ENCODE data around the gene EFHC1. TPM values are rescaled to one million over a fixed set of nuclear protein-coding genes. Genes with fewer than 3 reads are reported as not detected.

EFHC1 gene
- total RNA-seq, 1 experiment from 2014 or later = 26.9 TPM

DNA sequence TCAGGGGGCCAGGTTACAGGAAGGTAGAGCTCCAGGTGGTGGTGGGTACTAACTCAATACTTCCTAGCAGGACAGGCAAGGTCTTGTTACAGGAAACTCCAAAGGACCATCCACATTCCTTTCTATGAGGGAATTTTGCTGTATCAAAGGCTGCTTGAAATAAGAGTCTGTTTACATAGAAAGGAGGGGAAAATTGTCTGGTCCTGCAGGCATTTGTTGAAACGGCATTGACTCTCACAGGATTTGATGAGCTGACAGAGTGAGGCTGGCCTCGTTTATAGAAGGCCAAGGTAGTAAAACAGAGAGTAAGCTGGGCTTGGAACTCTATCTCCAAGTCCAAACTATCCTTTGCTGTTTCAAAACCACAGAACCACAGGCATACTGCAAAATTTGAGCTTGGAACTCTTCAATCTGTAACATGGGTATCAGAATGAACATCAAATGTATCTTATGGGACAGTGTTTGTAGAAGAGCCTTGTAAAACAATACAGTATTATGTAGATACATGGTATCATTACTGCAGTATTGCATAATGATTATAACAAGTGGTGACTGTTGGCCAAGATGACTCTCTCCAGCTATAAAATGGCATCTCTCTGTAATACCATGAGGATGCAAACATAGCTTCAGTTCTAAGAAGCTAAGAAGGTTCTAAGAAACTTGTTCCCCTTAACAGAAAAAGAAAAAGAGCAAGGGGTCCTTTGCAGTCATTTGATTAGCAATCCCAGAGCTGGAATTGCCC, 95.2 kb downstream of the EFHC1 start:
- TF ChIP-seq, protein P1, sequence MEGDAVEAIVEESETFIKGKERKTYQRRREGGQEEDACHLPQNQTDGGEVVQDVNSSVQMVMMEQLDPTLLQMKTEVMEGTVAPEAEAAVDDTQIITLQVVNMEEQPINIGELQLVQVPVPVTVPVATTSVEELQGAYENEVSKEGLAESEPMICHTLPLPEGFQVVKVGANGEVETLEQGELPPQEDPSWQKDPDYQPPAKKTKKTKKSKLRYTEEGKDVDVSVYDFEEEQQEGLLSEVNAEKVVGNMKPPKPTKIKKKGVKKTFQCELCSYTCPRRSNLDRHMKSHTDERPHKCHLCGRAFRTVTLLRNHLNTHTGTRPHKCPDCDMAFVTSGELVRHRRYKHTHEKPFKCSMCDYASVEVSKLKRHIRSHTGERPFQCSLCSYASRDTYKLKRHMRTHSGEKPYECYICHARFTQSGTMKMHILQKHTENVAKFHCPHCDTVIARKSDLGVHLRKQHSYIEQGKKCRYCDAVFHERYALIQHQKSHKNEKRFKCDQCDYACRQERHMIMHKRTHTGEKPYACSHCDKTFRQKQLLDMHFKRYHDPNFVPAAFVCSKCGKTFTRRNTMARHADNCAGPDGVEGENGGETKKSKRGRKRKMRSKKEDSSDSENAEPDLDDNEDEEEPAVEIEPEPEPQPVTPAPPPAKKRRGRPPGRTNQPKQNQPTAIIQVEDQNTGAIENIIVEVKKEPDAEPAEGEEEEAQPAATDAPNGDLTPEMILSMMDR (IDR thresholded peaks at IDR 0.05; ENCODE audit: unreplicated experiment) = no peak
- no peak for DNase-seq (ENCODE audit: unreplicated experiment)
- no TSS peak for BruUV-seq (replicated peaks)
- peaks cover 76% of the 10 kb centered on the region for H3K4me1 Mint-ChIP-seq (ENCODE audit: insufficient read depth, unreplicated experiment)
- H3K27ac Mint-ChIP-seq (ENCODE audit: low read depth, unreplicated experiment) = peak overlapping the region; percentile 74
- POLR2A ChIA-PET = interaction anchor here (0.9 to 3.3 kb wide), 8 partner anchors 8 to 147 kb away, joined by 3 to 45 read pairs (median 5); partner anchors contain the start of gene TRAM2
- H3K4me3 Mint-ChIP-seq (ENCODE audit: unreplicated experiment) = no peak overlapping the region
- no peaks in the 10 kb centered on the region for H3K27me3 Mint-ChIP-seq (ENCODE audit: insufficient read depth, unreplicated experiment)
- H3K9me3 Mint-ChIP-seq (ENCODE audit: unreplicated experiment) = no peaks in the 10 kb centered on the region
- H3K36me3 Mint-ChIP-seq (ENCODE audit: insufficient read depth, unreplicated experiment) = peaks cover 26% of the 10 kb centered on the region
- CTCF ChIA-PET = interaction anchor here (0.6 to 1.6 kb wide), 9 partner anchors 9 to 137 kb away, joined by 3 to 5 read pairs (median 4); no protein-coding TSS in a partner anchor
- intact Hi-C loops (cut with micrococcal nuclease) = no loop called here

DNA sequence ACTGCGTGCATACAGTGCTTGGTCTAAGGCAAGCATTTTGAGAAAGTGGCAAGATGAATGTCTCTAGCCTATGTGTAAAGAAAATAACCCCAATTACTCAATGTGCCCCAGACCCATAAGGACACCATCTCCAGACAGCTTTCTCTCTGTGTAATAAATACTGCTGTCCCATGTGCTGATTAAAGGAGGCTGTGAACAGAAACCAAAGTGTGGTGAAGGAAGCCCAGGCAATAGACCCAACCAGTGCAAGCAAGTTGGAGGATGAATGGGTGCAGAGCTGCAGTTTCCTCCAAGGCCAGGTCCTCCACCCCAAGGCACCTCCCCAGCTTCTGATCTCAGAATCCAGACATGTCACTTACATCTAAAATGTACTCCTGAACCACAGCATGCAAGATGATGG, 96.1 kb downstream of the EFHC1 start:
- ChIA-PET POLR2A (interaction anchor here (0.9 to 3.3 kb wide), 4 partner anchors 12 to 95 kb away, joined by 3 to 45 read pairs (median 6); partner anchors contain the start of gene TRAM2), CTCF (interaction anchor here (1.0 to 1.2 kb wide), 3 partner anchors 10 to 93 kb away, joined by 3 to 4 read pairs (median 3); no protein-coding TSS in a partner anchor)
- TF ChIP-seq, protein P1 (IDR thresholded peaks at IDR 0.05; ENCODE audit: unreplicated experiment) = no peak
- intact Hi-C loops (cut with micrococcal nuclease) = no loop called here
- Mint-ChIP-seq H3K4me1 (ENCODE audit: insufficient read depth, unreplicated experiment) (peaks cover 76% of the 10 kb centered on the region), H3K4me3 (ENCODE audit: unreplicated experiment) (no peak overlapping the region), H3K27ac (ENCODE audit: low read depth, unreplicated experiment) (no peak overlapping the region), H3K36me3 (ENCODE audit: insufficient read depth, unreplicated experiment) (peaks cover 22% of the 10 kb centered on the region), H3K27me3 (ENCODE audit: insufficient read depth, unreplicated experiment) (no peaks in the 10 kb centered on the region), H3K9me3 (ENCODE audit: unreplicated experiment) (no peaks in the 10 kb centered on the region)
- DNase-seq (ENCODE audit: unreplicated experiment) = no peak
- no TSS peak for BruUV-seq (replicated peaks)

DNA sequence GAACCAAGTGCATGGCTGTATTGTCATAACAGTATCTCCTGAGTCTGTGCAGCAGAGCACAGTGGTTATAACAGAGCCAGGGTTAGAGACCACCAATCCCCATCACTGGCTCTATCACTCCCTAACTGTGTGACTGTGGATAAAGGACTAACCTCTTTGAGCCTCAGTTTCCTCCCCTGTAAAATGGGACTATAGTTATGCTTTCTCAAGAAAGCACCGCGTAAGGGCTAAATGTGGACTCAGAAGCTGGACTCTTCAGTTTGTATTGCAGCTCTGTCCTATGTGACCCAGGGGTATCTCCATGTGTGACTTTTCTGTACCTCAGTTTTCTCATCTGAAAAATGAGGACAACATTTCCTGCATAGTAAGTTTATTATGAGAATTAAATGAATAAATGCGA, 96.8 kb downstream of the EFHC1 start:
- intact Hi-C loops (cut with micrococcal nuclease) = no loop called here
- DNase-seq (ENCODE audit: unreplicated experiment) = no peak
- no TSS peak for BruUV-seq (replicated peaks)
- Mint-ChIP-seq H3K27ac (ENCODE audit: low read depth, unreplicated experiment) (no peak overlapping the region), H3K9me3 (ENCODE audit: unreplicated experiment) (no peaks in the 10 kb centered on the region), H3K27me3 (ENCODE audit: insufficient read depth, unreplicated experiment) (no peaks in the 10 kb centered on the region), H3K36me3 (ENCODE audit: insufficient read depth, unreplicated experiment) (peaks cover 21% of the 10 kb centered on the region), H3K4me1 (ENCODE audit: insufficient read depth, unreplicated experiment) (peaks cover 76% of the 10 kb centered on the region), H3K4me3 (ENCODE audit: unreplicated experiment) (no peak overlapping the region)
- ChIA-PET CTCF (no interaction called here), POLR2A (interaction anchor here (0.9 to 3.3 kb wide), 7 partner anchors 13 to 96 kb away, joined by 3 to 45 read pairs (median 6); no protein-coding TSS in a partner anchor)
- TF ChIP-seq, protein P1 (IDR thresholded peaks at IDR 0.05; ENCODE audit: unreplicated experiment) = no peak

DNA sequence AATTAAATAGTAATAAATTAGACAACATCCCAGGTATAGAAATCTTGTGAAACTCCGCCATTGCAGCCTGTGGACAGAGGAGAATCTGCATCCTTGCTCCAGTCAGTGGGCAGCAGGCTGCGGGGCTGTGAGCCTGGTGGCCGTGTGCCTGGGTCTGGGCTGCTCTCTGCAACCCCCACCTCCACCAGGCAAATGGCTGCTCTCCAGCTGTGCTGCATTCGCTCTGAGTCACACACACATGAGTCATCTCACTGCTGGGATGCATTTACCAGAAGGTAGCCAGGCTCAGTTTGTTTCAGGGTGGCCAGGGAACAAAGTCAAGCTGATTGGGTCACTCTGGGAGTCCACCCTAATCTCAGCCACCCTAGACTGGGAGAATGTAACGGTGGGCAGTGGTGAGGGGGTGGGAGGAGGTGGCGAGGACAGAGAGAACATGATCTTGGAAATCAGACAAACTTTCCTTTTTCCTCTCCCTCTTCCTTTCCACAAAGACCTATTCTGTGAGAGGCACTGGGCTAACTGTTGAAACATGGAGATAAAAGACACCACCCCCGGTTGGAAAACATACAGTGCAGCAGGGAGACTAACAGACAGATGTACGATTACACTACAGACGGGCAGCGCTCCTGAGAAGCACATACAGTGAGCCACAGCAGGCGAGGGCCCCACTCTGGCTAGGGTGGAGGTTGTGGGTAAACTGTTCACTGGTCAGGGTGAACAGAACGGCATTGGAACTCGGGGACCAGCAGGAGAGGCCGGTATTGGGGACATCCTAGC, 97.5 kb downstream of the EFHC1 start:
- no TSS peak for BruUV-seq (replicated peaks)
- ChIA-PET CTCF (no interaction called here), POLR2A (interaction anchor here (0.9 to 1.3 kb wide), 5 partner anchors 13 to 97 kb away, joined by 3 to 7 read pairs (median 4); no protein-coding TSS in a partner anchor)
- intact Hi-C loops (cut with micrococcal nuclease) = no loop called here
- peaks cover 24% of the 10 kb centered on the region for H3K36me3 Mint-ChIP-seq (ENCODE audit: insufficient read depth, unreplicated experiment)
- peak overlapping the region; percentile 36 for H3K4me3 Mint-ChIP-seq (ENCODE audit: unreplicated experiment)
- no peaks in the 10 kb centered on the region for H3K27me3 Mint-ChIP-seq (ENCODE audit: insufficient read depth, unreplicated experiment)
- peak overlapping the region; percentile 89 for H3K27ac Mint-ChIP-seq (ENCODE audit: low read depth, unreplicated experiment)
- TF ChIP-seq, protein P1 (IDR thresholded peaks at IDR 0.05; ENCODE audit: unreplicated experiment) = no peak
- no peaks in the 10 kb centered on the region for H3K9me3 Mint-ChIP-seq (ENCODE audit: unreplicated experiment)
- peaks cover 76% of the 10 kb centered on the region for H3K4me1 Mint-ChIP-seq (ENCODE audit: insufficient read depth, unreplicated experiment)
- peak; percentile 93 for DNase-seq (ENCODE audit: unreplicated experiment)

All from MCF 10A (cell line).